T-cell (primary cell): ENCODE measurements around the gene HCN1. TPM values are rescaled to one million over a fixed set of nuclear protein-coding genes. Genes with fewer than 3 reads are reported as not detected.
"Not testable (repeated sequence)": the region's sequence is repeated elsewhere in the genome, so short reads cannot be mapped to it uniquely, and the experiment has no call there.

Experiments used
- ATAC-seq, 4 experiments: fragments of 200-7000 bp in 3 of 4; fragments of 150-1000 bp in 1 of 4; cut with Tn5 transposase; replicated peaks in 1 of 4; 1 replicate in 3 of 4; 2 replicates in 1 of 4; pipeline ENCODE4 v1.10.0; 2021; ENCODE audit warnings: moderate library complexity in 3 of 4, mild to moderate bottlenecking in 2 of 4, moderate number of reproducible peaks in 1 of 4
- CTCF ChIA-PET, 2 donors: fragments of 300-600 bp; sonication (Branson Sonifier 250); formaldehyde crosslinking; loops; one replicate each; lab custom pipeline; 2022; ENCODE audit warnings: antibody characterized with exemption in 2 of 2; lab: Charles Lee
- POLR2A ChIA-PET, 2 donors: fragments of 300-600 bp; sonication (Branson Sonifier 250); formaldehyde crosslinking; loops; one replicate each; lab custom pipeline; 2022; ENCODE audit warnings: antibody characterized with exemption in 2 of 2; lab: Charles Lee
- DNase-seq, 35 experiments: peaks; one replicate each; pipeline versions ENCODE4 v3.0.0 to v3.0.0-alpha.2; 2013 to 2023
- H3K27ac ChIP-seq: one replicate; pipeline ENCODE4 v1.5.1; 2013; ENCODE audit warnings: low read length
- H3K27me3 ChIP-seq, 2 experiments: replicated peaks in 1 of 2; 1 replicate in 1 of 2; 2 replicates in 1 of 2; pipeline versions ENCODE4 v1.6.1 to v1.7.0; 2013; ENCODE audit warnings: low read length in 1 of 2, mixed read lengths in 1 of 2; ENCODE audit not compliant: control insufficient read depth in 2 of 2, insufficient read depth in 2 of 2; ENCODE audit errors: extremely low read depth in 1 of 2
- H3K36me3 ChIP-seq, 2 donors: 1 replicate in 1 of 2; 2 replicates in 1 of 2; pipeline versions ENCODE4 v1.6.1 to v1.7.0; 2013; ENCODE audit warnings: low read length in 1 of 2; ENCODE audit not compliant: control insufficient read depth in 2 of 2, insufficient read depth in 1 of 2; ENCODE audit errors: extremely low read depth in 1 of 2
- H3K4me1 ChIP-seq, 2 experiments: 1 replicate in 1 of 2; 2 replicates in 1 of 2; pipeline versions ENCODE4 v1.6.1 to v1.7.0; 2013; ENCODE audit warnings: low read length in 2 of 2, mixed read lengths in 1 of 2; ENCODE audit not compliant: insufficient read depth in 2 of 2, control insufficient read depth in 1 of 2; ENCODE audit errors: extremely low read depth in 1 of 2
- H3K4me3 ChIP-seq, 2 donors: 1 replicate in 1 of 2; 2 replicates in 1 of 2; pipeline versions ENCODE4 v1.5.1 to v1.7.0; 2013; ENCODE audit warnings: mild to moderate bottlenecking in 2 of 2, low read length in 1 of 2, moderate library complexity in 1 of 2; ENCODE audit not compliant: control insufficient read depth in 1 of 2; ENCODE audit errors: extremely low read depth in 1 of 2
- H3K9me3 ChIP-seq: 2 replicates; pipeline ENCODE4 v1.7.0; 2013
- H3K27ac Mint-ChIP-seq, 2 donors: one replicate each; pipeline ENCODE4 v1.8.0; 2020 to 2021; ENCODE audit warnings: mild to moderate bottlenecking in 2 of 2, mixed read lengths in 2 of 2
- H3K27me3 Mint-ChIP-seq, 2 donors: one replicate each; pipeline ENCODE4 v1.8.0; 2021 to 2022; ENCODE audit warnings: mixed read lengths in 2 of 2
- H3K36me3 Mint-ChIP-seq: one replicate; pipeline ENCODE4 v1.8.0; 2021; ENCODE audit warnings: mixed read lengths
- H3K4me1 Mint-ChIP-seq, 3 donors: one replicate each; pipeline ENCODE4 v1.8.0; 2020 to 2022; ENCODE audit warnings: mixed read lengths in 3 of 3, mild to moderate bottlenecking in 1 of 3
- H3K4me3 Mint-ChIP-seq, 3 donors: one replicate each; pipeline ENCODE4 v1.8.0; 2020 to 2022; ENCODE audit warnings: mild to moderate bottlenecking in 3 of 3, mixed read lengths in 3 of 3, moderate library complexity in 3 of 3
- H3K9me3 Mint-ChIP-seq, 3 donors: one replicate each; pipeline ENCODE4 v1.8.0; 2020 to 2022; ENCODE audit warnings: mixed read lengths in 3 of 3
- WGBS: methylation state at CpG from one replicate; pipeline ENCODE4 v1.1.5; 2013; ENCODE audit warnings: missing lambda C conversion rate; ENCODE audit not compliant: insufficient coverage; 5-methylcytosine and 5-hydroxymethylcytosine counted together
- total RNA-seq, 35 experiments: library from RNA in 6 of 35; stranded (reverse) in 6 of 35; fragments of 120-200 nt in 1 of 35; gene quantifications; one replicate each; pipeline versions ENCODE4 v1.2.1 to v1.2.4 and lab custom pipeline; 2013 to 2026

Gene HCN1
- total RNA-seq, 5 donors from 2014 or later (not counting 1 experiment from before 2014, with no cell fraction given) = not detected

DNA sequence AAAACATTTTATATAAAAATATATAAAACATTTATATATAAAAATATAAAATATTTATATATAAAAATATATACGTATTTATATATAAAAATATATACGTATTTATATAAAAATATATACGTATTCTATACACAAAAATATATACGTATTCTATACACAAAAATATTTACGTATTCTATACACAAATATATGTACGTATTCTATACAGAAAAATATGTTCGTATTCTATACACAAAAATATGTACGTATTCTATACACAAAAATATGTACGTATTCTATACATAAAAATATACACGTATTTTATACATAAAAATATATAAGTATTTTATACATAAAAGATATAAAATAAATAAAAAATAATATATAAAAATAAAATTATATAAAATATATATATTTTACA lies 323.6 kb downstream of the HCN1 start:
- H3K4me1 Mint-ChIP-seq = no peaks in the 10 kb centered on the region
- H3K27me3 Mint-ChIP-seq = no peaks in the 10 kb centered on the region
- Histone ChIP-seq H3K27ac (no peak overlapping the region), H3K4me3 (no peak overlapping the region), H3K27me3 (no peaks in the 10 kb centered on the region), H3K9me3 (no peaks in the 10 kb centered on the region), H3K4me1 (no peaks in the 10 kb centered on the region), H3K36me3 (no peaks in the 10 kb centered on the region)
- no peaks in the 10 kb centered on the region for H3K36me3 Mint-ChIP-seq
- ChIA-PET CTCF (no interaction called here), POLR2A (no interaction called here)
- H3K4me3 Mint-ChIP-seq = no peak overlapping the region
- H3K9me3 Mint-ChIP-seq = peaks cover 0 to 19% (median 8%) of the 10 kb centered on the region in 3 donors
- H3K27ac Mint-ChIP-seq = no peak overlapping the region
- DNase-seq (no peak), ATAC-seq (no peak)
- no CpG with 5 or more reads among the region's 10 CpGs for WGBS

DNA sequence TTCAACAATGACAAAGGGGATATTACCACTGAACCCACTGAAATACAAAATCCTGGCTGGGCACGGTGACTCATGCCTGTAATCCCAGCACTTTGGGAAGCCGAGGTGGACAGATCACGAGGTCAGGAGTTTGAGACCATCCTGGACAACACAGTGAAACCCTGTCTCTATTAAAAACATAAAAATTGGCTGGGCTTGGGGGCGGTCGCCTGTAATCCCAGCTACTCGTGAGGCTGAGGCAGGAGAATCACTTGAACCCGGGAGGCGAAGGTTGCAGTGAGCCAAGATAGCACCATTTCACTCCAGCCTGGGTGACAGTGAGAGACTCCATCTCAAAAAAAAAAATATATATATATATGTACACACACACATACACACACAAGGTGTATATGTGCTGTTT lies 324.8 kb downstream of the HCN1 start:
- H3K4me3 ChIP-seq, POLR2A ChIA-PET, H3K36me3 Mint-ChIP-seq, H3K9me3 ChIP-seq, H3K27me3 Mint-ChIP-seq, H3K4me3 Mint-ChIP-seq, CTCF ChIA-PET, DNase-seq, H3K27me3 ChIP-seq, H3K4me1 Mint-ChIP-seq, H3K36me3 ChIP-seq, H3K4me1 ChIP-seq, ATAC-seq, H3K27ac ChIP-seq, H3K27ac Mint-ChIP-seq: not testable (repeated sequence)
- 100% methylated on average over 2 of the region's 8 CpGs for WGBS
- H3K9me3 Mint-ChIP-seq = peaks cover 0 to 13% (median 5%) of the 10 kb centered on the region in 3 donors

DNA sequence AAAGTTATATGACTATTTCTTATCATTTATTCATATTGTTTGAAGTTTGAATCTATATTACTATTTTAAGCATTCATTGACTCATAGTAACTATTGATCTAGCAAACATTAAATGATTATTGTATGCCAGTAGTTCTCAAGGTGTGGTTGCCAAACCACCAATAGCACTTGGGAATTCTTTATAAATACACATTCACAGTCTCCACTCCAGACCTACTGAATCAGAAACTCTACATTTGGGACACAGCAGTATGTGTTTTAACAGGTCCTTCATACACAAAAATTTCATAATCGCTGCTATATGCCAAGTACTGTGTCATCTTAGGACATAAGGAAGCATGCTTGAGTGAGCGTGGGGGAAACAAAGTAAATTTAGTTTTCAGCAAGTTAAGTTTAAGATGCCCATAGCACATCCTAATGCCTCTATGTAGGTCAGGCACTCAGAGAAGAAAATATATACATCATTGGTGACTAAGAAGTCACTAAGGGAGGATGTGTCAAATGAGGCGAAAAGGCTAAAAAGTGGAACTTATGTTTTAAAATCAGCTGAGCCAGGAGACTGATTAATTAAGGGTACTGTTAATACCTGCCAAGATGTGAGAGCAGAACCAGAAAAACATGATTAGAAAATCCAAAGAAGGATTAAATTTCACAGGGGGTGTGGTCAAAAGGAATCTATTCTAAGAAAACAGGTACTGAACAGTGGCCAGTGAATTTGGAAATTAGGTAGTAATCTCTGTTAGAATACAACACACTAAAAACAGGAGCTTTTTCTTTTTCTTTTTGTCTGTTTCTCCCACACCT lies 340.8 kb downstream of the HCN1 start:
- WGBS = 90% methylated on average over 1 of the region's 3 CpGs
- POLR2A ChIA-PET = no interaction called here

GRCh38 chr5:45336464-45336863 lies 359.7 kb downstream of the HCN1 start:
- Histone ChIP-seq H3K36me3 (no peaks in the 10 kb centered on the region), H3K27ac (no peak overlapping the region), H3K27me3 (no peaks in the 10 kb centered on the region), H3K4me1 (no peaks in the 10 kb centered on the region), H3K4me3 (no peak overlapping the region), H3K9me3 (no peaks in the 10 kb centered on the region)
- POLR2A ChIA-PET = no interaction called here
- Mint-ChIP-seq H3K27ac (no peak overlapping the region), H3K27me3 (no peaks in the 10 kb centered on the region), H3K4me3 (no peak overlapping the region), H3K4me1 (no peaks in the 10 kb centered on the region), H3K36me3 (no peaks in the 10 kb centered on the region), H3K9me3 (peaks cover 12 to 34% (median 18%) of the 10 kb centered on the region in 3 donors)
- WGBS = no CpG with 5 or more reads among the region's 2 CpGs
- ATAC-seq = no peak
- CTCF ChIA-PET = no interaction called here
- DNase-seq = no peak

More for the DNA sequence above, 340.8 kb downstream of the HCN1 start:
- CTCF ChIA-PET = no interaction called here
- Histone ChIP-seq H3K4me1 (no peaks in the 10 kb centered on the region), H3K27ac (no peak overlapping the region), H3K9me3 (peaks cover 5% of the 10 kb centered on the region), H3K36me3 (no peaks in the 10 kb centered on the region), H3K4me3 (no peak overlapping the region), H3K27me3 (no peaks in the 10 kb centered on the region)
- Mint-ChIP-seq H3K27ac (no peak overlapping the region), H3K36me3 (no peaks in the 10 kb centered on the region), H3K9me3 (peaks cover 19 to 27% (median 22%) of the 10 kb centered on the region in 3 donors), H3K27me3 (no peaks in the 10 kb centered on the region), H3K4me3 (no peak overlapping the region), H3K4me1 (no peaks in the 10 kb centered on the region)
- ATAC-seq = no peak
- DNase-seq = no peak

DNA sequence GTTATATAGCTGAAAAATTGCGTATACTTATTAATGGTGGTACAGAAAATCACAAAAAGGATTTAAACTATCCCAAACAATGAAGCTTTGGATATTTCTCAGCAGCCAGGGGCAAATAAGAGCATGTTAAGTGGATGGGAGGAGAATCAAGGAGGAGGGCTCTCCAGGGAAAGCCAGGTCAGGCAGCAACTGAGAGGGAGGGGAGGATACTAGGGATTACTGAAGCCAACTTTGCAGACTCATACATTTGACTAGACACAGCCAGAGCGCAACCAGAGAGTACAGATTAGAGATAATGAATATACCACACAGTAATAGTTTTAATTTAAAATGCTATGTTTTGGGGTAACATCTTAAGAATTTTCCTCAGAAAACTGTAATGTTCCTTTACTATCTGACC lies 360.2 kb downstream of the HCN1 start:
- ATAC-seq = no peak
- no peaks in the 10 kb centered on the region for H3K27me3 Mint-ChIP-seq

DNA sequence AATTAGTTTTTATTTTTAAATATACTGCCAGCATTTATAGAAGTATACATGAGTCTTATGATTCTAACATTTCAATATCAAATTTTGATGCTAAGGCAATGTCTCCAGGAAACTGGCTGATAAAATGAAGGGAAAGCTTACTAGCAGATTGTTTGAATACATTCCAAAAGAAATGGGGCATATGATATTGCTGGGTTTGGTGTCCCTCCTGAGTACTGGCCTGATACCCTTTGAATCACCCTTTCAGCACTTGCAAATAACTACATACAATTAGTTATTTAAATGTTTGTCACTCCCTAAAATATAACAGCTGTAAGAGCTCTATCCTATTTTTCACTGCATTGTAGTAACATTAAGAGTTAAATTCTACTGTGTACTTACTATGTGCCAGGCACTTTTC lies 360.8 kb downstream of the HCN1 start:
- ChIA-PET POLR2A (no interaction called here), CTCF (no interaction called here)
- H3K36me3 ChIP-seq = no peaks in the 10 kb centered on the region
- Mint-ChIP-seq H3K36me3 (no peaks in the 10 kb centered on the region), H3K9me3 (peaks cover 12 to 28% (median 17%) of the 10 kb centered on the region in 3 donors), H3K4me3 (no peak overlapping the region), H3K4me1 (no peaks in the 10 kb centered on the region), H3K27me3 (no peaks in the 10 kb centered on the region), H3K27ac (no peak overlapping the region)
- no peak for ATAC-seq
- H3K4me1 ChIP-seq = no peaks in the 10 kb centered on the region
- no peak overlapping the region for H3K4me3 ChIP-seq
- no peak overlapping the region for H3K27ac ChIP-seq
- H3K9me3 ChIP-seq = no peaks in the 10 kb centered on the region
- no peak for DNase-seq
- no peaks in the 10 kb centered on the region for H3K27me3 ChIP-seq

More for the DNA sequence above, 360.2 kb downstream of the HCN1 start:
- H3K36me3 Mint-ChIP-seq = no peaks in the 10 kb centered on the region
- no peak overlapping the region for H3K27ac Mint-ChIP-seq
- no peaks in the 10 kb centered on the region for H3K27me3 ChIP-seq
- ChIA-PET POLR2A (no interaction called here), CTCF (no interaction called here)
- DNase-seq = no peak
- H3K36me3 ChIP-seq = no peaks in the 10 kb centered on the region
- H3K4me1 ChIP-seq = no peaks in the 10 kb centered on the region
- H3K9me3 ChIP-seq = no peaks in the 10 kb centered on the region
- no peak overlapping the region for H3K4me3 ChIP-seq
- no peak overlapping the region for H3K4me3 Mint-ChIP-seq
- H3K27ac ChIP-seq = no peak overlapping the region
- WGBS = no CpG with 5 or more reads among the region's 2 CpGs
- no peaks in the 10 kb centered on the region for H3K4me1 Mint-ChIP-seq
- peaks cover 12 to 29% (median 18%) of the 10 kb centered on the region in 3 donors for H3K9me3 Mint-ChIP-seq
